HG02884 (cell line): Measurements from ENCODE around the gene ZYG11B.
"Not testable (repeated sequence)": the region's sequence is repeated elsewhere in the genome, so short reads cannot be mapped to it uniquely, and the experiment has no call there.

Source experiments
- ATAC-seq: cut with Tn5 transposase; IDR thresholded peaks from one replicate; pipeline ENCODE4 v1.9.1; 2021; ENCODE audit warnings: mild to moderate bottlenecking, moderate library complexity; ENCODE audit not compliant: unreplicated experiment

The ZYG11B gene

DNA sequence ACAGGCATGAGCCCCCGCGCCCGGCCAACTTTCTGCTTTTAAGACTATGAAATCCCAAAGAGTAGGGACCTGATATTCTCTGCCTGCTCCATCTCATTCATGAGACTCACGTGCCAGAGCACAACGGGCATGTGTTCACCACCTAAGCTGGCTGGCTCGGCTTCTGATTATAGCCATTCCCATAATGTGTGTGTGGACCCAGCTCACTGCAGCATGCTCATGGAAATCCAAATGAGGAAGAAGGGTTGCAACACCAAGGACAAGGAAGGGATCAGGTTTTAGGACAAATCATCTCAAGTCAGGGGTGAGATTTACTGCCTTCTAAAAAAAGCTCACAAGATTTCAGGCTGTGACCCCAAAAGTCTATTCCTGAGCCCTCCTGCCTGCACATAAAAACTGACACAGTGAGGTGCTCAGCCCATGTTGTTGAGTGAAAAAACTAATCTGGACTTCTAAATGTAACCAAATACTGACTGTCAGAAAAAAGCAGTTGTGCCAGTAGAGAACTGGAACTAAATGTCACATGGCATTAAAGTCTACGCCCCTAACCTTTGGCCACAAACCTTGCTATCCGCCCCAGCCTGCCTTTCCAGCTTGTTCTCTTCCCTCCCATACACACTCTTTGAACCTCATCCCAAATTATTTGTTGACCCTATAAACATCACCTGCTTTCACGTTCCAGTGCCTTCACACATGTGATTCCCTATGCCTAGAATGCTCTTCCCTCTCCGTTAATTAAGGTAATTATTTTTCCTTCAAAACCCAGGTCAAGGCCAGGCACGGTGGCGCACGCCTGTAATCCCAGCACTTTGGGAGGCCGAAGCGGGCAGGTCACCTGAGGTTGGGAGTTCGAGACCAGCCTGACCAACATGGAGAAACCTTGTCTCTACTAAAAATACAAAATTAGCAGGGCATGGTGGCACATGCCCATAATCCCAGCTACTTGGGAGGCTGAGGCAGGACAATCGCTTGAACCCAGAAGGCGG lies 19.0 kb upstream of the ZYG11B start:
- ATAC-seq, result no peak

DNA sequence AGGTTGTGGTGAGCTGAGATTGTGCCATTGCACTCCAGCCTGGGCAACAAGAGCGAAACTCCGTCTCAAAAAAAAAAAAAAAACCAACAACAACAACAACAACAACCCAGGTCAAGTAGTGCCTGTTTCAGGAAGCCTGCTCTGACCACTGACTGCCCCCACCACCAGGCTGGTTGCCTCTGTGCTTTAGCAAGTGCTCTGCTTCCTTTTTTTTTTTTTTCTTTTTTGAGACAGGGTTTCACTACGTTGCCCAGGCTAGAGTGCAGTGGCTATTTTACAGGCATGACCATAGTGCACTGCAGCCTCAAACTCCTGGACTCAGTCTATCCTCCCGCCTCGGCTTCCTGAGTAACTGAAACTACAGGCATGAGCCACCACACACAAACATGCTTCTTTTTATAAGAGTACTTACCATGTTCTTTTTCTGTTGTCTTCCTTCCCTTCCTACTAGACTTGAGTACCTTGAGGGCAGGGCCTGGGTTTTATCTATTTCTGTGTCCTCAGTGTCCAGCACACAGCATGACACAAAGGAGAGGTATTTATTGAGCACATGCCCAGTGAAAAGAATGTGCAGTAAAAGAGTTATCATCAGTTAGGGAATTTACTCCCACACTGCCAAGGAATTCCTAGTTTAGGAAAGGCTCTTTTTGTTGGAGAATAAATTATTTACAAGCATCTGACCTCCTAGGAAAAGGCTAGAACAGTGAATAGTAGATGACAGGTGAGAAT lies 18.2 kb upstream of the ZYG11B start:
- ATAC-seq, result no peak

DNA sequence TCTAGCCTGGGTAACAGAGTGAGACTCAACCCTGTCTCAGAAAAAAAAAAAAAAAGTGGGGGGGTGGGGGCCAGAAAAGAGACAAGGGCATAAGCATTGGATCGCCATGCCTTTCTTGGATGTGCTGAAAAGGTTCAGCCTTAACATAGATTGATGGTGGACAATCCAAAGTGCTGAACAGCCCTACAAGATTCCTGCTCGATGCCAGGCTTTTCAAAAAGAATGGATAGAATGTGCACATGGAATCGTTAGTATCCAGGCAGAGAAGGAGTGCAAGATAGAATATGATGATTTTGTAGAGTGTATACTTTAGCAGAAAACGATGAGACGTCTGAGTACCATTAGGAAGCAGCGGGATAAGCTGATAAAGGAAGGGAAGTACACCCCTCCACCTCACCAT lies 17.2 kb upstream of the ZYG11B start:
- ATAC-seq, result no peak

DNA sequence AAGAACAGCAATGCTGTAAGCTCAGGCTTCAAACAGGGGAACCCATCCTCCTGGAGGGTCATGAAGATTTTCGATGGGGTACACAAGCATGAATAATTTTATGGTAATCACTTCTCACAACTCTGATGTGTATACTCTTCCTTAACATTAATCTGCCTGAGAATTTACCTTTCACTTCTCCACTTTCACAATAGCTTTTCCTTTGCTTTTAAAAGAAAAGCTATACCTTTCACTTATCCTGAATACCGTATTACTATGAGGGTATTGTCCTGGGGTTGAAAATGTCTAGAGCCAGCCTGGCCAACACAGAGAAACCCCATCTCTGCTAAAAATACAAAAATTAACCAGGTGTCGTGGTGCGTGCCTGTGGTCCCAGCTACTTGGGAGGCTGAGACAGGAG lies 12.7 kb upstream of the ZYG11B start:
- ATAC-seq, result no peak

DNA sequence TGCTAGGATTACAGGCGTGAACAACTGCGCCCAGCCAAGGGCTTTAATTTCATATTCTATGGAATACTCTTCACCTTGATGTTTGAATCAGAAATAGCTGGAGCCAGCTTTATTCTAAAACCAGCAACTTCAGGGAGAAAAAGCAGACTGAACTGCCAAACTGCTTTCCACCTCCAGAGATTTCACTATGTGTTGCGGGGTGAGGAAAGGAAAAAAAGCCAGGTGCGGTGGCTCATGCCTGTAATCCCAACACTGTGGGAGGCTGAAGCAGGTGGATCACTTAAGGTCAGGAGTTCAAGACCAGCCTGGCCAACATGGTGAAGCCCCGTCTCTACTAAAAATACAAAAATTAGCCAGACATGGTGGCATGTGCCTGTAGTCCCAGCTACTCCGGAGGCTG lies 11.0 kb upstream of the ZYG11B start:
- ATAC-seq, result not testable (repeated sequence)

DNA sequence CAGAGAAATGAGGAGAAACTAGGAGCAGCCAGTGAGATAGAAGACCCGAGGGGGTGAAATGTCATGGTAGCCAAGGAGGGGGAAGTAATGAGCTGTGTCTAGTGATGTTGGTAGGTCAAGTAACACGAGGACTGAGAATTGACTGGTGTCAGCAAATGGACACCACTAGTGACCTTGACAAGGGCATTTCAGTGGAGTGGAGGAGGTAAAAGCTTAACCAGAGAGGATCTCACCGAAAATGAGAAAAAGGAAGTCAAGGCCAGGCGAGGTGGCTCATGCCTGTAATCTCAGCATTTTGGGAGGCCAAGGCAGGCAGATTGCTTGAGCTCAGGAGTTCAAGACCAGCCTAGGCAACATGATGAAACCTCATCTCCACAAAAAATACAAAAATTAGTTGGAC lies 3.0 kb upstream of the ZYG11B start:
- ATAC-seq, result no peak

DNA sequence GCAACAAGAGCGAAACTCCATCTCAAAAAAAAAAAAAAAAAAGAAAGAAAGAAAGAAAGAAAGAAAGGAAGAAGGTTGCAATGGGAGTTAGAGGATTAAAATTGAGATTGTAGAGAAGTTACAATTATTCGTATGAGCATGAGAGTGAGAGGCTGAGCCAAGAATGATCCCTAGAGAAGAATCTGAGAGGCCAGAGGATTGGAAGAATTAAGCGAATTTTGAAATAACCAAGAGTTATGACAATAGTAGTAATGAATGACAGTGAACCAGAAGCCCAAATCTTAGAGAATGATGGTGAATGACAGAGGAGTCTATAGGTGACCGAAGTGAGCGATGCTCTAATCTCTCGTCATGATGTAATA lies 369 bp upstream of the ZYG11B start:
- no peak for ATAC-seq

DNA sequence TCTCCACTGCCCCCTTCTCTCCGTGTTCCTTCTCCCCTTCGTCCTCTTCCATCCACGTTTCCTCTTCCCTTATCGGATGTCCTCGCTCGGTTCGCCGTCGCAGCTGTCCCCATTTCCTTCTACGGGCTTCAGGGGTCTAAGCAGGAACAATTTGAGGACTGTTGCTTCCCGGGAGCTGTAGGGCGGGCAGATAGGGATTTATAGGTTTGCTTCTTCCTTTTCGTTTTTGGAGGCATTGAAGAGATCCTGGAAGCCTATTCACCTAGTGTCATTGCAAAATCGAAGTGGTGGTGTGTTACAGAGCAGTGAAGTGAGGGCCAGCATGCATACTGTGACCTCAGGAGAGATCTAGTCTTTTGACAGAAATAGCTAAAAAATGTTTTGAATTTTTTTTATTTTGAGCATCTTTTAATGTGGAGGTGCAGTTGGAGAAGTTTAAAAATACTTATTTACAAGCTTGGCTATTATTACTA lies 897 bp downstream of the ZYG11B start:
- ATAC-seq, result no peak

DNA sequence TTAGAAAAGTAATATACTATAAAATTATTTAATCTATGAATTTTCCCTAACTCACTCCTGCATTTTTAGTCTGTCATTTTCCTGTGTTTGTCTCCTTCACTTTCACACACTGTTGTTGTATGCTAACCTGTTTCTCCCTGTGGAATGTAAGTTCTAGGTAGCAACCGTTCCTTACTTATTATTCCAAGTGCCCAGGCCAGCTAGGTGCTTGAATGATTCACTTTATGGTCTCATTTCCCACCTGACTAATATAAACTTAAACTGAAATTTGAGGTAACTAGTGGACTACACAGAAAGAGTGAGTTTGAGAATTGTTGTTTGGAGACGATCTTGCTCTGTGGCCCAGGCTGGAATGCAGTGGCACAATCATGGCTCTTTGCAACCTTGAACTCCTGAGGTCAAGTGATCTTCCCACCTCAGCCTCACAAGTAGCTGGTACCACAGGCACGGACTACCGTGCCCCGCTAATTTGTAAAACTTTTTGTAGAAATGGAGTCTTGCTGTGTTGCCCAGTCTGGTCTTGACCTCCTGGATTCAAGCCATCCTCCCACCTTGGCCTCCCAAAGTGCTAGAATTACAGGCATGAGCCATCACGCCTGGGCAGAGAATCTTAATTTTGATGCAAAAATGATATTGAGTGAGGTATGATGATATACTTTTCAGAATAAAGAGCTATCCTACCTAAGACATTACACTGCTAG lies 1.9 kb downstream of the ZYG11B start:
- ATAC-seq, result no peak

DNA sequence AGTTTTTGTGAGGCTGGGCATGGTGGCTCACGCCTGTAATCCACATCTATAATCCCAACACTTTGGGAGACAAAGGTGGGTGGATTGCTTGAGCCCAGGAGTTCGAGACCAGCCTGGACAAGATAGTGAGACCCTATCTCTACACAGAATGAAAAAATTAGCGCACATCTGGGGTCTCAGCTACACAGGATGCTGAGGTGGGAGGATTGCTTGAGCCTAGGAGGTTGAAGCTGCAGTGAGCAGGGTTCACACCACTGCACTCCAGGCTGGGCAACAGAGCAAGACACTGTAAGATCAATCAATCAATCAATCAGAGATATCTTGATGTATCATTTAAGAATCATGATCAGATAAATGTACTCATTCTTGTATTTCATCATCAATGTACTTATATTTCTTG lies 7.1 kb downstream of the ZYG11B start:
- no peak for ATAC-seq

DNA sequence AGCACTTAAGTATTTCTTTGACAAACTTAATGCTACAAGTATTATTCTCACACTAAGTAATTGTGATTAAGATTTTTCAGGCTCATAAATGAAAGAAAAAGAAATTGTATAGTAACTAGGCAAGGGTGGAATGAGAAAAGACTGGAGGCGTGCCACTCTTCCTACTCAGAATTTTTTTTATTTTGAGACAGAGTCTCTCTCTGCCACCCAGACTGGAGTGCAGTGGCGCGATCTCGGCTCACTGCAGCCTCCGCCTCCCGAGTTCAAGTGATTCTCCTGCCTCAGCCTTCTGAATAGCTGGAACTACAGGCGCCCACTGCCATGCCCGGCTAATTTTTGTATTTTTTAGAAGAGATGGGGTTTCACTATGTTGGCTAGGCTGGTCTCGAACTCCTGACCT lies 9.1 kb downstream of the ZYG11B start:
- ATAC-seq, result not testable (repeated sequence)

DNA sequence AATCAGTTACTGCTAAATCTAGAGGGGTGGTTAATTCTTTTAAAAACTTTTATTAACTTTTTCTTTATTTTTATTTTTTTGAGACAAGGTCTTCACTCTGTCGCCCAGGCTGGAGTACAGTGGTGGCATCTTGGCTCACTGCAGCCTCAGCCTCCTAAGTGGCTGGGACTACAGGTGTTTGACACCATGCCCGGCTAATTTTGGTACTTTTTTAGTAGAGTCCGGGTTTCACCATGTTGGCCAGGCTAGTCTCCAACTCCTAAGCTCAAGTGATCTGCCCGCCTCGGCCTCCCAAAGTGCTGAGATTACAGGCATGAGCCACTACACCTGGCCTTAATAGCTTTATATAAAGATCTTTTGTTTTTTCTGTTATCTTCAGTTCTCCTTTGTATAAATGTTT lies 11.9 kb downstream of the ZYG11B start:
- ATAC-seq, result no peak

DNA sequence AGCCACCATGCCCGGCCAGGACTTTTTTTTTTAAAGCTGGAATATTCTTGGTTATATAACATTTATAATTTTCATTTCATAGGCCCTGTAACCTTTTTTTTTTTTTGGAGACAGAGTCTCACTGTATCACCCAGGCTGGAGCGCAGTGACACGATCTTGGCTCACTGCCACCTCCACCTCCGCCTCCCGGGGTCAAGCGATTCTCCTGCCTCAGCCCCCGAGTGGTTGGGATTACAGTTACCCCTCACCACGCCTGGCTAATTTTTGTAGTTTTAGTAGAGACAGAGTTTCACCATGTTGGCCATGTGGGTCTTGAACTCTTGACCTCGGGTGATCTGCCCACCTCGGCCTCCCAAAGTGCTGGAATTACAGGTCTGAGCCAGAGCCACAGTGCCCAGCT lies 12.6 kb downstream of the ZYG11B start:
- no peak for ATAC-seq

DNA sequence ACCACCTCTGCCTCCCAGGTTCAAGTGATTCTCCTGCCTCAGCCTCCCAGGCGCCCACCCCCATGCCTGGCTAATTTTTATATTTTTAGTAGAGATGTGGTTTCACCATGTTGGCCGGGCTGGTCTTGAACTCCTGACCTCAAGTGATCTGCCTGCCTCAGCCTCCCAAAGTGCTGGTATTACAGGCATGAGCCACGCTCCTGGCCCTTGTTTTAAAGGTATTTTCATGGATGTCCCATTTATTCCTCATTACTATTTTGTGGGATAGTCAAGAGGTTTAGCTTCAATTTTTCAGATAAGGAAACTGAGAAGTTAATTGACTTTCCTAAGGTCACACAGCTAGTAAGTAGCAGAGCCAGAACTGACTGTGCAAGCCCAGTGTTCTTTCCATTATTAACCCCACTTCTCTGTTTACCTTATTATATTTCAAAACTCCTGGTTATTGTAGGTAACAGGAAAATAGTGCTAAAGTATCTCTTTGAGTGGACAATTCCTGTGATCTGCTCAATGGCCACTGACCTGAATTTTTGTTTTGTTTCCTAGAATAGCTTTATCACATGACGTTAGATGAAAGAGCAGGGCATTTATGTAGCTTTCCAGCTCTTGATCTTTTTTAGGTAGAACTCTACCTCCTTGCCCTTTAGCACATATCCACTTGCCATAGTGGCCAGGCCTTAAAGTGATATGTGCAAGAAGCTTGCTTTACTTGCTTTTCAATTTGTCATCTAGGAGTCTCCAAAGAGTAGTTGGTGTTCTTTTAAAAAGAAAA lies 13.6 kb downstream of the ZYG11B start:
- ATAC-seq, result no peak

DNA sequence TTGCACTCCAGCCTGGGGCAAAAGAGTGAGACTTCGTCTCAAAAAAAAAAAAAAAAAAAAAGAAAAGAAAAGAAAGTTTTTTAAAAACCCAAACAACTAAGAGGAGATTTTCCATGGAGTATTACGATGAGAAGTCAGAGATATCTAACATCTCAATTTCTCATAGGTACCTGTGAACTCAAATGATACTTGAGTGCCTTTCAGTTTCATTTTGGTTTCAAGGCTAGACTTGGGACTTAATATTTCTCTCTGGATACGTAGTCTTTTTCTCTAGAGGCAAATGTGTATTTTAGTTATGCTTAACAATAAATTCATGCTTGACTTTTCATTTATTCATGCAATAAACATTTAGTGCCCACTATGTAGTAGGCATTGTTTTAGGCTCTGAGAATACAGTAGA lies 15.0 kb downstream of the ZYG11B start:
- no peak for ATAC-seq

DNA sequence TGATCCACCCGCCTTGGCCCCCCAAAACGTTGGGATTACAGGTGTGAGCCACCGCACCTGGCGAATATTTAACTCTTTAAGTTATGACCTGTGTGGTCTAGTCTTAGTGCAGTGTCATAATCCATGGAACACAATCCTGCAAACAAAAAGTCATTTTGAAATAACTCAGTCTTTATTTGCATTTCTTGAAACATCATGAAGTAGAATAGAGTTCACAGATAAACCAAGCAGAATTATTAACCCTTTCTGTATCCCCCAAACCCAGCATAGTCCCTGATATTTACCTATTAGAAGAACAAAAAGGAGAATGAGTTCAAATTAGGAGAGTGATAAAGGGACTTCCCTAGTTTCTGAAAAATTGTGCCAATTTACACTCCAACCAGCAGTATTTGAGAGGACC lies 19.9 kb downstream of the ZYG11B start:
- no peak for ATAC-seq

DNA sequence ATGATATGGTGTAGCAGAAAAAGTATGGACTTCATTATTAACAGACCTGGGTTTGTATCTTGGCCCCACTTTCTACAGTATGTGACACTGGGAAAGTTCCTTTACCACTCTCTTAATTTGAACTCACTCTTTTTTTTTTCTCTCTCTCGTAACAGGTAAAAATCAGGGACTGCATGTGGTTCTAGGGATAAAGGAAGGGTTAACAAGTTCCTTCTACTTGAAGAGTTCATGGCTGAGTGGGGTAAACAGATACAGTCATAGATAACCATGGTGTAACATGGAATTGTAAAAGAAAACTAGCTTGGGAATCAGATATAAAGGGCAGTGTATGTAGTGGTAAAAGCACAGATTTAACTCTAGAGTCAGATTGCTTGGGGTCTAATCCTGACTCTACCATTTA lies 21.2 kb downstream of the ZYG11B start:
- ATAC-seq, result no peak

DNA sequence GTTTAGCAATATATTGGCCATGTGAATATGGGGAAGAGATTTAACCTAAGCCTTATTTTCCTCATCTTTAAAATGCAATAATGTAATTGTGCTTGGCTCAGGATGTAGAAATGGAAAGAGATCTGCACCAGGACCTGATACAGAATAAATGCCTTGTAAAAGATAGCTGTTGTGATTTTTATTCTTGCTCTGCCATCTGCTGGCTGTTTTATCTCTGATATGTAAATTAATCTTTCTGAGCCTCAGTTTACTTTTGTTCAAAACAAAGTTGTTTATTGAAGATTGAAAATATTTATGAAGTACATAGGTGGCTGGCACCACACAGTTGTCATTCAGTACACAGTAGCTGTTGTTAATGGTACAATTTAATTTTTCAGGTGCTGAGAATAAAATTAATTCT lies 21.9 kb downstream of the ZYG11B start:
- ATAC-seq, result no peak

DNA sequence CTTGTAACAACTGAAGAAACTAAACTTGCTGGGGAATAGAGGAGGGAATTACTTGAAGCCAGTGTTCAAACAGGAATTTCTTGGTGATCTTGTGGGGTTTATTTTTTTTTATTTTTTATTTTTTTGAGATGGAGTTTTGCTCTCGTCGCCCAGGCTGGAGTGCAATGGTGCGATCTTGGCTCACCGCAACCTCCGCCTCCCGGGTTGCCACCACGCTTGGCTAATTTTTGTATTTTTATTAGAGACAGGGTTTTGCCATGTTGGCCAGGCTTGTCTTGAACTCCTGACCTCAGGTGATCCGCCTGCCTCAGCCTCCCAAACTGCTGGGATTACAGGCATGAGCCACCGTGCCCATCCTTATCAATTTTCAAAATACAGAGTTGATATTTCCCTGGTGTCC lies 23.2 kb downstream of the ZYG11B start:
- ATAC-seq, result not testable (repeated sequence)

DNA sequence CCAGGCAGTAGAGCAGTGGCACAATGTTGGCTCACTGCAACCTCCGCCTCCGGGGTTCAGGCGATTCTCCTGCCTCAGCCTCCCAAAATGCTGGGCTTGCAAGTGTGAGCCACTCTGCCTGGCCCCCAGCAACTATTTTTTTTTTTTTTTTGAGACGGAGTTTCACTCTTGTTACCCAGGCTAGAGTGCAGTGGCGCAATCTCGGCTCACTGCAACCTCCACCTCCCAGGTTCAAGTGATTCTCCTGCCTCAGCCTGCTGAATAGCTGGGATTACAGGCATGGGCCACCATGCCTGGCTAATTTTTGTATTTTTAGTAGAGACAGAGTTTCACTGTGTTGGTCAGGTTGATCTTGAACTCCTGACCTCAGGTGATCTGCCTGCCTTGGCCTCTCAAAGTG lies 23.9 kb downstream of the ZYG11B start:
- not testable (repeated sequence) for ATAC-seq
